HG02852 (cell line): Measurements from ENCODE around the gene SEL1L.
"Not testable (repeated sequence)": the region's sequence is repeated elsewhere in the genome, so short reads cannot be mapped to it uniquely, and the experiment has no call there.

Experiments used
- ATAC-seq: cut with Tn5 transposase; IDR thresholded peaks from one replicate; pipeline ENCODE4 v1.9.1; 2021; ENCODE audit warnings: mild to moderate bottlenecking, moderate library complexity; ENCODE audit not compliant: unreplicated experiment

SEL1L gene

DNA sequence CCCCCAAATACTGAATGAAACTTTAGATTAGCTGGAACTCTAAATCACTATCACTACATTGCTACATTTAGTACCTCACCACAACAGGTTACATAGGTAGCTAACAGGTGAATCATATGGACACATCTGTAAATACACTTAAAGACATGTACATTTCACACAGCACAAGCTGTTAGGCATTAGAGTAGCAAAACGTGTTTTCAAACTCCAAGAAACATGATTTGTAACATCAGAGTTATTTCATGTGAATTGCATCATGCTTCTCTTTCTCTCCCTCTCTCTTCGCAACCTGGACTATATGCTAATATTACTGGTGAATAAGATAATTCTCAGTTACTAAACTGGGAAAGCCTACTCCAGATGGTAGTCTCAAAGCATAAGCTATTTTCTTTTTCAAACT is 4.3 kb downstream of the SEL1L start:
- no peak for ATAC-seq

- ATAC-seq: no peak
These were observed 8.5 kb downstream of the SEL1L start for GRCh38 chr14:81525129-81525528.

GRCh38 chr14:81523616-81524015 is 10.0 kb downstream of the SEL1L start:
- ATAC-seq: peak; percentile 65

- no peak for ATAC-seq
These were observed 10.6 kb downstream of the SEL1L start for GRCh38 chr14:81523016-81523415.

GRCh38 chr14:81521356-81521755 is 12.3 kb downstream of the SEL1L start:
- ATAC-seq: no peak

DNA sequence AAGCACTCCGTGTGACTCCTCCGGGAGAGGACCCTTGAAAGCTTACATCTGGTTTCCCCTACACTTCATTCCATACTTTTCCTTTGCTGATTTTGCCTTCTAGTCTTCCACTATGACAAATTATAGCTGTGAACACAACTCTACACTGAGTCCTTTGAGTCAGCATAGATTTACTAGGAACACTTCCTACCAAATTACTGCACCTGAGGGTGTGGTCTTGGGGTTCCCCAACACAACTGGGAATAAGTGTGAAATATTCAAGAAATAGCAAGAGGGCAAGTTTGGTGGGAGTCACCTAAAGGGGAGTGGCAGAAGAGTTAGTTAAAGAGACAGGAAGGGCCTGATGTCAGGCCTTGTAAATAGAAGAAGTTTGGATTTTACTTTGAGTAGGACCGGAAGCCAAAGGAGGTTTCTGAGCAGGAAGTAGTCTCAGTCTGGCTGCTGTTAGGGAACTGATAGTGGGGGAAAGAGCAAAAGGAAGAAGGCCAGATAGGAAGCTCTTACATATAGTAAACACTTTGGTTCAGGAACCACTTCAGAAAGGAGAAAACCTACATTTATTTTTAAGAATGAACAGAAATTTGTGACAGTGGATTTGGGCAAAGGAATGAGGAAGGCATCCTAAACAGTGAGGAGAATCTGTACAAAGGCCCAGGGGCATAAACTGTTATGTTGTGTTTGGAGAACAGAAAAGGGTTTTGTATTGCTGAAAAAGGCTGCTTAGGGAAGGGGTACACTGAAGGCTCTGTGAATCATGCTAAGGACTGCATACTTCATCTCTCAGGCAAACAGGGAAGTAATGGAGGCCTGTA is 14.2 kb downstream of the SEL1L start:
- peak; percentile 84 for ATAC-seq

DNA sequence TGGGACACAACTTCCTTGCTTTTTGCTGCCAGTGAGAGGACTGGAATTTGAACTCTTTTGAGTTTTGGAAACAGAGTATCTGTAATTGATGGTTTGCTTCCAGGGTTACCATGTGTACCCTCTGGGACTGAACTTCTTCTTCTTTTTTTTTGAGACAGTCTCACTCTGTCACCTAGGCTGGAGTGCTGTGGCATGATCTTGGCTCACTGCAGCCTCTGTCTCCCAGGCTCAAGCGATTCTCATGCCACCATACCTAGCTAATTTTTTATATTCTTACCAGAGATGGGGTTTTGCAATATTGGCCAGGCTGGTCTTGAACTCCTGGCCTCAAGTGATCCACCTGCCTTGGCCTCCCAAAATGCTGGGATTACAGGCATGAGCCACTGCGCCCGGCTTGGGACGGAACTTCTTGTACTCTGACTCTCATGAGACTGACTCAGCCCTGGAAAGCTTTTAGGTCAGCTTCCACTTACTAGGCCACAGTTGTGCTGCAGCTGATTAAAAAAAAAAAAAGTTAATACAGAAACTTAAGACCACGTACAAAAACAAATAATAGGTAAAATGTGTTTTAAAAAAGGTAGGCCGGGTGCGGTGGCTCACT is 15.8 kb downstream of the SEL1L start:
- no peak for ATAC-seq

- ATAC-seq: no peak
These were observed 16.5 kb downstream of the SEL1L start for GRCh38 chr14:81516986-81517797.

DNA sequence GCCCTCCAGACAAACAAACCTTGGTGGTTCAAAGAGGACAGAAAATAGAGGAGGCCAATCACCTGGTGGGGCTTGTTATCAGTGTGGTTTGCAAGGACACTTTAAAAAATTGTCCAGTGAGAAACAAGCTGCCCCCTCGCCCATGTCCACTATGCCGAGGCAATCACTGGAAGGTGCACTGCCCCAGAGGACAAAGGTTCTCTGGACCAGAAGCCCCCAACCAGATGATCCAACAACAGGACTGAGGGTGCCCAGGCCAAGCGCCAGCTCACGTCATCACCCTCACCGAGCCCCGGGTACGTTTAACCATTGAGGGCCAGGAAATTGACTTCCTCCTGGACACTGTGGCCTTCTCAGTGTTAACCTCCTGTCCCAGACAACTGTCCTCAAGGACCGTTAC is 17.7 kb downstream of the SEL1L start:
- not testable (repeated sequence) for ATAC-seq

DNA sequence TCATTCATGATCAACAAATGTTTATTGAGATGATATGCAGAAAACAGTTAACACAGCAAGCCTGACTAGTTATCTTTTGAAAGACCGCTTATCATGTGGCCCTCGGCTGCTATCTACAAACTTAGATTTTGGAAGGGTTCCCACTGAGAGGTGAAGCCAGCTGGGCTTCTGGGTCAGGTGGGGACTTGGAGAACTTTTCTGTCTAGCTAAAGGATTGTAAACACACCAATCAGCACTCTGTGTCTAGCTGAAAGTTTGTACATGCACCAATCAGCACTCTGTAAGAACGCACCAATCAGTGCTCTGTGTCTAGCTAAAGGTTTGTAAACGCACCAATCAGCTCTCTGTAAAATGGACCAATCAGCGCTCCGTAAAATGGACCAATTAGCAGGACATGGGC is 20.8 kb downstream of the SEL1L start:
- ATAC-seq: not testable (repeated sequence)

DNA sequence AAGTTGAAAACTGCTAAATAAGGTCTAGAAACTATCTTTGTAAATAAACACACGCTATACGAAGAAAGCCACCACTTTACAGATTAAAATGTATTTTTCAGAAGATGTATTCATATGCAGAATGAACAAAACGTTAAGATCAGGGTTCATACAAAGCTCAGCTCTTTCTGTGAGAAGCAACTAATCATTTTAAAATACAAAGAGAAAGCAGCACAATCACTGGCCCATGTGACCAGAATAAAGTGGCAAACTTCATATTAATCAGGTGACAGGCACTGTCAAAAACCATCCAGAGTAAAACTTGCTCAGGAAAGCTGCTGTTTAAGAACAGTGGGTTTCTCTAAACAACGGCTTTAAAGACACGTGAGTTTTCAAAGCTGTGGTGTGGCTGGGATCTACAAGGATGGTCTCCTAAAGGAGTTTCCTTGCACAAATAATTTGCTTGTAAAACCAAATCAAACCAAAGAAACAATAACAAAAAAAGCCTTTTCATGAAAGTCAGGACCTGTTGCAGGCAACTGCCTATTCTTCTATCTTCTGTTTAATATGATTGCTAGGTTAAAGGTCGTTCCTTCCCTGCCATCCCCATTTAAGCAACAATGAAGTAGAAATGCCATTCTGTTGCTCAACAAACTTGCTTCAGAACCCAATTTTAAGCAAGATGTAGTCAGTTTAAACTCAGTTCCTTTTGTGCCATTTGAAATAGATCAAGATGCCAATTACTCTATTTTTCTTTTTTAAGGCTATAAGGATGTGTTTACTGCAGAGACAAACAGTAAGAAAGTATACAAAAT is 22.3 kb downstream of the SEL1L start:
- no peak for ATAC-seq

GRCh38 chr14:81509838-81510452 is 23.7 kb downstream of the SEL1L start:
- no peak for ATAC-seq

- no peak for ATAC-seq
These were observed 24.3 kb downstream of the SEL1L start for GRCh38 chr14:81509321-81509720.

DNA sequence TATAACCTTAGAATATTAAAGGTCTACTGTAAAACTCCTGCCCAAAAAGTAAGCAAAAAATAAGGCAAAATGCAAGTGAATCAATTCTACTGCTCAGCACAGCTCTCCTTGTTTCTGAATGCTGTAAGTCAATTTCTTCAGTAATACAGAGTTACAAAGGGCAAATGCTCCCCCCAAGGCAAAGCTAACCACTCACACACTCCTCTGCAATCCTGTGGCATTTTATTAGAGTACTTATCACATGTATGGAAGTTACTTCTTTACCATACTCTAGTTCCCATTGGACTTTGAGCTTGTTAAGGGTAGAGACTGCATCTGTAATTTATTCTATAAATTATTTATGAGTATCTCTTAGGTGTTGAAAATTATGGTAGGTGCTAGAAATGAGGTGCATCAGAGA is 27.2 kb downstream of the SEL1L start:
- no peak for ATAC-seq

DNA sequence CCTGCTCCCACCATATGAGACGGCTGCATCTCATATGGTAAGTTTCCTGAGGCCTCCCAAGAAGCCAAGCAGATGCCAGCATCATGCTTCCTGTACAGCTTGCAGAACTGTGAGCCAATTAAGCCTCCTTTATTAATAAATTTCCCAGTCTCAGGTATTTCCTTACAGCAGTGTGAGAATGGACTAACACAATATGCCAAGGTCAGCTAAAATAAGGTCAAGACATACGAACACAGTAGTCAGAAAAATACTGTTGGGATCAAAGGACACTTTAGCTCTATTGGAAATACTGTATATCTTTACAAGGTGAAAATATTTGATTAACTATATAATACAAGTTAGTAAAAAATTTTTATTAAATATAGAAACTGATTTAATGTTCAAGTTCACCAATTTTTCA is 28.8 kb downstream of the SEL1L start:
- no peak for ATAC-seq

DNA sequence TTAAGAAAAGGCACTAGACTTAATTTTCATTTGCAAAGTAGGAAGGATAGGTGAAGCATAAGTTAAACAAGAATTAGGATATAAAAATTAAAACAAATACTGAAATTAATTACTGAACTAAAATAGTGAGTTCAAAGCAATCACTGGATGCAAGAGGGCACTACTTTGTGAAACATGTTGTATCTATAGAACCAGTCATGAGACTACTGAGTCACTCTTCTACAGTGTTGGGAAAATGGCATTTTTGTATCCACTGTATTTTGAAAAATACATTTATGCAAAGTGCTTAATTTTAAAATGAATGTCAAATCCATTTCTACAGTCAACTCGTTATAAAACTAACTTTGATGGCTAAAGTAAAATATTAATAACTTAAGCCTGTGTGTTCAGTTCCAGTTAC is 47.9 kb downstream of the SEL1L start:
- ATAC-seq: no peak

- peak; percentile 92 for ATAC-seq
These were observed 48.3 kb downstream of the SEL1L start for GRCh38 chr14:81485372-81485771.

DNA sequence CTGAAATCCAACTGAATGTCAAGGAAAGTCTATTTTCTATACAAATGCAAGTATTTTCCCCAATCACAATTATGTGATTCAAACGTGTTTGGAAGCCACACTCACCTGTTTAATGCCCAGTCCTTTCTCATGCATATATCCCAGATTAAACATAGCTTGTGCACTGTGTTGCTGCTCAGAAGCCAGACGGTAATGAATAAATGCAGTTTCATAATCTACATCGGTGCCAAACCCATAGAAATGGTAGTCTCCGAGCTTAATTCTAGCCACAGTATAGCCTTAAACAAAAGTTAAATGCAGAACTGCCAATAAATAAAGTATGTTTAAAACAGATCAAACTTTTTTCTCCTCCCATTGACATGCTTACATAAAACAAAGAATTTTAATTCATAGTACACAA is 49.5 kb downstream of the SEL1L start:
- no peak for ATAC-seq

DNA sequence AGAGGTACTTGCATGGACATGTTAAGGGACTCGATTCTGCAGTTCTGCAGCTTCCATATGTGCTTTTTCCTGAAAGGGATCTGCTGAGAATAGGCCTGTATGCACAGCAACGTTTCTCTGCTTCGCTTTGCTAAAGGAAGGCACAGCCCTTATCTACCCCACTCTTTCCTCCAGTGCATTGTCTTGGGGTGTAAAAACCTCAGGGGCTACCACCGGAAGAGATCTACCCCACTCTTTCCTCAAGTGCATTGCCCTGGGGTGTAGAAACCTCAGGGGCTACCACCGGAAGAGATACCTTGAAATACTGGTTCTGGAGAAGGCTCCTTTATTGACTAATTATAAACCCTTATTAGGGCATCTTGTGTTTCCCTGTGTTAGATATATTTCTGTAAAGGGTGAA is 52.9 kb downstream of the SEL1L start:
- no peak for ATAC-seq

DNA sequence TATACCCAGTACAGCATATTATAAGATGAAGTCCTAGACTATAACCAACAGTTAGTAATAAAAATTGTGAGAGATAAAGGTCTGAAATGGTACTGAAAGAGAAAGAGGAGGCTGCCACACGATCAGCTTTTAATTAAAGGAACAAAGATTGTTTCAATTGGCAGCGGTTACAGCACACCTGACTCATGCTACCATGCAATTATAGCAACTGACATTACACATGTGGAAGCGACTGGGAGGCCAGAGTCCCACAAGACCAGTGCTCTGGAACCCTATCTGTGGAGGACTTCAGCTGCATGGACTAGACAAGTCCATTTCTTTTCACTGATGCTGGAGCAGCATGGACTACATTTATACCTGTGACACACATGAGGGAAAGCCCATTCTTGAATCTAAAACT is 55.2 kb downstream of the SEL1L start:
- no peak for ATAC-seq

- ATAC-seq: no peak
These were observed 56.8 kb downstream of the SEL1L start for GRCh38 chr14:81476816-81477215.
